Placental epithelial cell (primary cell): ENCODE data around the gene CBX1. TPM values are rescaled to one million over a fixed set of nuclear protein-coding genes. Genes with fewer than 3 reads are reported as not detected.
A peak's percentile ranks its signal among the peaks of the same experiment; 100 is the strongest.

Source experiments
- small RNA-seq: library from RNA; depleted of rRNA; stranded (forward); fragments of <200 nt; gene quantifications from one replicate; pipeline ENCODE3, GENCODE V24; 2012
- total RNA-seq: library from RNA; depleted of rRNA; stranded (reverse); fragments of >200 nt; gene quantifications from 2 replicates; pipeline ENCODE4 v1.2.3, GENCODE V29; 2012

Gene CBX1
- total RNA-seq: 37.7 and 50.0 TPM in 2 replicates

GRCh38 chr17:48101012-48101720 lies at the start of gene CBX1:
Gene CBX1 (minus strand): TSS chr17:48101478. CDS start chr17:48077004, 24,474 bp downstream.

GRCh38 chr17:48107137-48108055 lies 6.1 kb upstream of the CBX1 start, which contains the start of gene SNX11:
Gene SNX11 (plus strand): TSS chr17:48107766. CDS start chr17:48112044, 4,278 bp downstream.

GRCh38 chr17:48047741-48048383 lies 53.4 kb downstream of the CBX1 start, which contains the start of gene NFE2L1:
Gene NFE2L1 (plus strand): TSS chr17:48048359. CDS start chr17:48051119, 2,760 bp downstream.

GRCh38 chr17:48037036-48037837 lies 64.0 kb downstream of the CBX1 start, which contains the start of gene COPZ2:
Gene COPZ2 (minus strand): TSS chr17:48037797. CDS start chr17:48037777, 20 bp downstream.

Small RNA genes within 50 kb of the gene (small RNA-seq; reads per million reads assigned to genes)
- gene AC004477.2 (not detected), gene MIR152 (1,013 reads per million, percentile 99 among the genes with 10 or more reads in this experiment), gene RNU6-1201P (0.37 reads per million, percentile 15 among the genes with 10 or more reads in this experiment)

Other genes starting within 250 kb of the CBX1 start
- gene SP2, start 205.2 kb downstream of the CBX1 start, total RNA-seq: 2.4 and 3.1 TPM in 2 replicates
- 14.1 and 36.0 TPM in 2 replicates for gene PNPO, start 159.9 kb downstream of the CBX1 start, total RNA-seq
- gene PRR15L, start 143.6 kb downstream of the CBX1 start, total RNA-seq: 0.39 TPM in 1 of 2 replicates, not detected in the other
- gene CDK5RAP3, start 130.4 kb downstream of the CBX1 start, total RNA-seq: 60.7 and 82.1 TPM in 2 replicates
- 26.8 and 108 TPM in 2 replicates for gene COPZ2, start 63.7 kb downstream of the CBX1 start, total RNA-seq
- gene NFE2L1, start 53.1 kb downstream of the CBX1 start, total RNA-seq: 90.1 and 110 TPM in 2 replicates
- 5.5 and 10.8 TPM in 2 replicates for gene SNX11, start 6.3 kb upstream of the CBX1 start, total RNA-seq